SW480 (cell line): Measurements from ENCODE around the gene ZBTB16.

Source experiments
- DNase-seq: peaks from one replicate; pipeline ENCODE4 v3.0.0-alpha.2; 2016; ENCODE audit warnings: low spot score

The ZBTB16 gene

DNA sequence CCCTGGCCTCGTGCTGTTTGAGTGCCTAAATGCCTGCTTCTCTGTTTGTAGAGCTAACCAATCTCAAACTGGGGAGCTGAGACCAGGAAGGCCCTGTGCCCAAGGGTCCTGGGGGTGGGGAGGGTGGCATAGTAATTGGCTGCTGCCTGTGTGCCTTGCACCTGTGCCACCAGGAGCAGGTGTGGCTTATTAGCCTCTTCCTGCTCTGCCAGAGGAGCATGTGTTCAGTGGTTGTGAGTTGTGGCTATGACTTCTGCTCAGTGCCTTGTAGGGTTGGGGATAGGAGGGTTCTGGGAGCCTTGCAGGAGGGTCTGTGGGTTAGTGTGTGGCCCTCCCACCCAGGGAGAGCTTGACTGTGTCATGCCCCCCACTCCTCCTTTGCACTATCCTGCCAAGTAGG lies 109.2 kb downstream of the ZBTB16 start:
- DNase-seq: no peak

DNA sequence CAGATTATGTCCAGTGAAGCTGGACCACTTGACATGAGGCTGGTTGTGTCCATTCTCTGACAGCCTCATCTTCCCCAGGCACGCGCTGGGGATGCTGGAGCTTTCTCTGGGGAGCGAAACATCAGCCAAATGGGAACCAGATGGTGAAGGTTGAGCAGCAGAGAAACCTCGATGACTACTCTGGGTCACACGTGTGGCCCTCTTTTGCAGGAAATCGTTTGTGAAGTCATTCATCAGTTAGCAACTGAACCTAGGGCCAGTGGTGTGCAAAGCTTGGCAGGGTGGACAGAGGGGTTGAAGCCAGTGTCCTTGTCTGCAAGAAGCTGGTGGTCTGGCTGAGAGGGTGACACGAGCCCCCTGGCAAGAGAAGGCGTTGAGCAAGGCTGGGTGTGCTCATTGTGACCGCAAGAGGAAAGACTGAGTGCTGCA lies 109.8 kb downstream of the ZBTB16 start:
- no peak for DNase-seq

DNA sequence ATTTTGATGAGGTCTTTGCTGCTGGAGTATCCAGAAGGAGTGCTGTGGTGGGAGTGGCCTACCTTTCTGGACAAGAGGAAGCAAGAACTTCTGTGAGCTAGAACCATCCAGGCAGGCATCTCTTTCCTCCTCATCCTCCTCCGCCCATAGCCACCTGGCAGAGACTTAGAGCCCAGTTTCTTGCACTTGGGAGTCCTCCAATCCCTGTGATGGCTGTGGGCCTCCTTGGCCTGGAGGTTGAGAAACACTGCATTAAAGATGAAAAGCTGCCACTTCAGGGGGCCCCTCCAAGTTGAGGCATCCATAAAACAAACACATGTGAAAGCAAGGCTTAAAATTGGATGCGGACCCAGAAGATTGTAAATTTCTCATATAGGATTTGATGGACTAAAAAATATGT lies 110.3 kb downstream of the ZBTB16 start:
- DNase-seq: no peak

DNA sequence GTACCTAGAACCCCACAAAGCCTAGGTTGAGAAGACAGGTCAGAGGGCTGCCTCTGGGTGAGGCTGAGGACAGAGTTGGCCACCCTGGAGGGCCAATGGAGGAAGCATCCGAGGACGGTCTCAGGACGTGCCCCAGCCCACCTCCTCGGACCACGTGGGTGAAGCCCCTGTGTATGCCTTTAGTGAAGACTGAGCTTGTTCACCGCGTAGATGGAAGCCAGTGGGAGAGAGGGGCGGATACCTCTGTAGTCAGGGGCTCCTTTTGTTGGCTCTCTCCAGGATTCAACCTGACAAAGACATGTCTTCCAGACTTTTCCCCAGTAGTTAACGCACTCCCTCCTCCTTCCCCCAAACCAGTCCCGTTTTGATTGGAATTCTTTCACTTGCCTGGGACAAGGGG lies 110.7 kb downstream of the ZBTB16 start:
- no peak for DNase-seq

DNA sequence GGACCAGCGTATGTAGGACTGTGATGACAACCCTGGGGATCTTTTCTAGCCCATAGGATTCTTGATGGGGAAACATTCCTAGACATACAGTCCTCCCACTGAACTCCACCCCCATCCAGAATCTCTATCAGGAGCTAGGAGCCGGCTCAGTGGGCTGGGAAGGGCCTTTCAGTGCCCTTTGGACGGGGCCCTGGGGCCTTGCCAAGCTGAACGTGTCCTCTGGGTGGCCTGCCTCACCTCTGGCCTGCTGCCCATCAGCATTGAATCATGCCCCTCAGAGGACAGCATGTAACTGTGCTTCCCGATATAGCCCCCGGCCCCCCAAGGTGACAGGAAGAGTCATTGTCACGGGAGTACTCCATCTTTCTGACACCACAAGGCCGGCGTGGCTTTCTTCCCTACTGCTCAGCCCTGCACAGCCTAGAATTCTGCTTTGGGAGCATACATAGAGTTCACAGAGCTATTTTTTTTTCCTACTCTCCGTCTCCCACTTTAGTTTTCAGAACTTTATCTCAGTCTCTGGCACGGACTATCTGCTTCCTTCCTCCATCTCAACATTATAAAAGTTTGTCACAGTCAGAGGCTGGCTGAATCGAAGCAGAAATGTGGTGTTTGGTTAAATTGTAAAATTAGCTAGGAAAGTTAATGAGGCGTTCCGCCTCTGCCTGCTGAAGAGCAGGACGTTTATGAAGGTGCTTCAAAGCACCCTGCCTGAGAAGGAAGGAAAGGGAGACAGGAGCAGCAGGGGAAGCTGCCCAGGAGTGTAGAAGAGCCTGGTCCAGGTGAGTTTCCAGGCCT lies 111.9 kb downstream of the ZBTB16 start:
- DNase-seq: no peak

DNA sequence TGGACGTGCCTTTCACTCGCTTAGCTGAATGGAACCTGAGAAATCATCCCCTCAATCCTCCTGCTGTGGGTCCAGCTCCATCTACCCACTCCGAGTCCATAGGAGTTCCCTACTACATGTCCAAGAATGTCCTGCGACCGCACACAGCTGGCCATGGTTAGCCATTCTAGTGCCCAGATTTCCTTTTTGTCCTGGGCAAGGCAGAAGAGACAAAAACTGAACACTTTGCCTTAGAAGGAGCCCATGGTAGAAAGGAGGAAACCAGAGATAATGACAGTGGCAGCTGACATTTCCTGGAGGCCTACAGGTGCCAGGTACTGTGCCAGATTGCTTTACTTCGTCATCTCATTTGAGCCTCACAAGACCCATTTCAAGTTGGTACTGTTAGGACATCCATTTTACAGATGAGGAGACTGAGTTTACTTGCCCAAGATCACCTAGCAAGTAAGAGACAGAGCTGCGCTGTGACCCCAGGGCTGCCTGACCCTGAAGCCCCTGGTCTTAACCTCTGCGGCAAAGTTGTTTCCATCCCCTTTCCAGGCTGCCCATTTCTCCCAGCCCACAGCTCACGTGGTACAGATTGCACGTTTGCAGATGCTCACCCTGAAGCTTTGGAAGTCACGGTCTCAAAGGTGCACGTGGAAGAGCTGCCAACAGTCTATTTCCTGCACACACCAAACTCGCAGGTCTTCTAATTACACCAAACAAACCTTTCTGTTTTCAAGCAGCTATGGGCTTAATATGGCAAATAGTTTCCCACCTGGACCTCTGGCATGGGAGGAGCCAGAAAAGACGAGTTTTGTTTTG lies 112.7 kb downstream of the ZBTB16 start:
- no peak for DNase-seq

DNA sequence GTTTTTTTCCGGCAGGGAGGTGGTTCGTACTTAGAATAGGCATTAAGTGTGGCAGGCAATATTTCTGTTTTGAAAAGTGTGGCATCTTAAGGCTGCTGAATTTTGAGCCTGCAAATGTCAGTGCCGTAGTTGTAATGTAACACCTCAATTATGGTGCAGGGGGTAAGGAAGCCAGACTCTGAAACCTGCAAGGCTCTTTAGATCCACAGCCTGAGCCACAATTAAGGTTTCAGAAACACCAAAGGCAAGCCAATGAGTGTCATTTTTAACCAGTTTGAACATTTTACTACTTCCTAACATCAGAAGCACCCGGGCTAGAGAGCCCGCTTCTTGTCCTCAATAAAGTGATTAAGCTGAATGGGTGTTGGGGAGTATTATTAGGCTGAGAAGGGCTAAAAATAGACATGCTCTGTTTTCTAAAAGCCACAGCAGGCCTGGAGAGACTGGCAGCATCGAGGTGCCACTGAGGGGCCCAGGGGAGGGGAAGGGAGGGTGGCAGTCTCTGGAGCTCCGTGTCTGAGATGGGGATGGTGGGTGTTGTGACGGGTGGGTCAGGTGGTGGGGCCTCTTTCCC lies 113.4 kb downstream of the ZBTB16 start:
- DNase-seq: no peak

DNA sequence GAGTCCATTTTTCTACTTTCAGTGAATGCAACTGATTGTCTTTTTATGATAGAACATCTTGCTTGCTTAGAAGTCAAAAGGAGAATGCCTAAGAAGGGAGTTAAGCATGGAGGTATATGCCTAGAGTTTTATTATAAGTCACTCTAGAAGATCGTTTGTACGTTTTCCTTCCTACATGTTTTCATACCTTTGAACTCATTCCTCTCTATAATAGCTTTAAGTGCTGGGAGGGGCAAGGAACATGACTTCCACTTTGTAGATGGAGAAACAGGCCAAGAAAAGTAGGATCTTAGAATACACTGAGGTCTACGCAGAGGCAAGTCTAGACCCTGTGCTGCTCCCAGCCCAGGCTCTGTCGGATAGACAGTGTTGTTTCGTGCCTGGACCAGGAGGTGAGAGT lies 114.3 kb downstream of the ZBTB16 start:
- no peak for DNase-seq

DNA sequence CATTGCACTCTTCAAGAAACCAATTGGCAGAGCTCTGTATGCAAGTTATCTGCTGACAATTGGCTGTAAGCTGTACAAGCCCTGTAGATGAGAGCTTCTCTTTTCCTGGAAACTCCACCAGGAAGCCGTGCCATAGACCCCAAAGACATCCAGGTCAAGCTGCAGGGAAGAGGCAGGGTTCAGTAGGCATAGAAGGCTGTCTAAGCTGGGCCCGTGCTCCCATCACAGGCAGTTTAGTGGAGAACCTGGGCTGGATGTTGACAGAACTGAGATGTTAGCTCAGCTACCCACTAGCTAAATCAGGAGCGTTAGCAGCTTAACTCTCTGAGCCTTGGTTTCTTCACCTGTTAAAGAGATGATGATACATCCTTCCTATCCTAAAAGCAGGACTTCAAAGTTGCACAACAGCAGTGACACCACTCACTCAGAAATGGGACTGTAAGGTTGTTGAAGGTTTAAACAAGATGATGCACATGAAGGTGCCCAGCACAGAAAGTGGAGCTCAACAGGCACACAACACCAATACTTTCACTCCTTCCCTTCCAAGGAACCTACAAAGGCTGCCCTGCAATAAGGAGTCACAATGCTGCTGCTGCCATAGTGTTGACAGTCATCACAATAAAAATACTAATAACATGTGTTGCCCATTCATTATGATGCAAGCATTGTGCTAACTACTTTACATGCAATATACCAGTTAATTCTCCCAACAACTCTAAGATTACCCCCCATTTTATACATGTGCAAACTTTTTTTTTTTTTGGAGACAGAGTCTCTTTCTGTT lies 115.4 kb downstream of the ZBTB16 start:
- no peak for DNase-seq

DNA sequence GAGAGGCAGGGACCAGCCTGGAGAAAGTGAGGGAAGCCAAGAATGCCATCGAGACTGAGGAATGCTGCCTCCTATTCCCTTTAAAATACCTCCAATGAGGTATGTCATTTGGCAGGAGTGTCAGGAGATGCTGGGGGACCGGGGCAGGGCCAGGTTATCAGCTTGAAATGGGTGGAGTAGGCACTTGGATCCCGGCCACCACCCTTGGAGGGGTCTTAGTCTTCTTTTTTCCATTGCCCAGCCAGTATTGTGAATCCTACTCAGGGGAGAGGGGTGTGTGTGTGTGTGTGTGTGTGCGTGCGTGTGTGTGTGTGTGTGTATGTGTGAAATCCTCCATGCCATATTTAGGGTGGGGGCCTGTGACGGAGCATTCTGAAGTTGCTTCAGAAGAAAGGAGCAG lies 116.2 kb downstream of the ZBTB16 start:
- no peak for DNase-seq

DNA sequence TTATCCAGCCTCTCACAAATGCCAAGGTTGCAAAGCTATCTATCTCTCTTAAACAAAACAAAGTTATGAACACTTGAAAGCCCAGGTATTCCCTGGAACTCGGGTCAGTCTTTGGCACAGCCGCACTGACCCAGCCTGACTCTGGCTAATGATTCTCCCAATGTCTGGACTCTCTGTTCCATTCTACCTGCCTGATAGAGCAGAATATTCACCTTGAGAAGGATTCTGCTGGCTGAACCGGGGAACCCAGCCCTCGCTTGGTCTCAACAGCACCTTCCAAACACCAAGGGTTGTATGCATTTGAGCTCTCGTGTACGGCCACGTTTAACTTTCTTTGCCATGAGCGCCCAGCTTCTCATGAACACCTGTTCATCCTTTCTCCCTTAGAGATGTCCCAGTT lies 116.8 kb downstream of the ZBTB16 start:
- no peak for DNase-seq

DNA sequence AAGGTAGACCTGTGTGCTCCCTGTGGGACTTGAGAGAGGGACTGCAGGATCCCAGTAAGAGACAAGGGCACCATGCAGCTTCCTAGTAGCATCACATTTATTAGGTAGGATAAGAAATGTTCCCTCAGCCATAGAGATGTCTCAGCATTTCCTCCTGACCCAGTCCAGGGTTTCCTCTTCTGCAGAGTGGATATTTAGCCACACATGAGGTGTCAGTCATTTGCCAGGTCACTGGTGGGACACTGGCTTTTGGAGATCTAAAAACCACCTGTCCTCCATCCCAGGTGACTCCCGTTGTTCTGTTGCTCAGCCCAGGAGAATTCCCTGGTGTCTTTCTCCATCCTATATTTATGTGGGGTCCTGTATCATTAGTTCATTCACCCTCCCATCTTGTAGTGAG lies 119.1 kb downstream of the ZBTB16 start:
- DNase-seq: no peak

DNA sequence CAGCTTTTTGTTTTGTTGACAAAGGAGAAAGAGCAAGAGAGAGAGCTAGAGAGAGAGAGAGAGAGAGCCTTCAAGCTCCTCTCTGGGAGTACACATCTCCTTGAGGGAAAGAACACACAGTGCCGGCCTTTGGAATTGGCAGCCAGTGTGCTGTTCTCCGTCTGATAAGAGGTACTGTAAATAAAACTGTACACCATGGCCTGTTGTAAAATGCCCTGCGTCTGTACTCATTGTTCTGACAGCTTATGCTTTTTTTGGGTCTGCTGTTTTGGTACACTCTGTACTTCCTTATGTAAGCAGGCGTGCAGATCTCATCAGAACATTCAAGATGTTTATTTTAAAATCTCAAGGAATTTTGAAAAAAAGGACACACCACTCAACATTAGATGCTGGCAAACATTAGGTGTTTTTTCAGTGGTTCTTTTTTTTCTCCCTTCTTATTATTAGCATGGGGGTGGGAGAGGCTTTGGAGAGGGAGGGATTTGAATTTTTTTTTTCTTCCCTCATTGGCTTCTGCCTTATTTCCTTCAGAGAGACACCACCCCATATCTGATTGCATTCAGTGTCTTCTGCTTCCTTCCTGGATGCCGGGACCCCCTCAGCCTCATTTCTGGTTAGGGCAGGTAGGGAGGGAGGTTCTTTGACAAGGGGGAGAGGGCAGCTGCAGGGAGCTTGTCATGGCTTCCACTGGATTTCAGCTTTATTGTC lies 119.9 kb downstream of the ZBTB16 start:
- no peak for DNase-seq

DNA sequence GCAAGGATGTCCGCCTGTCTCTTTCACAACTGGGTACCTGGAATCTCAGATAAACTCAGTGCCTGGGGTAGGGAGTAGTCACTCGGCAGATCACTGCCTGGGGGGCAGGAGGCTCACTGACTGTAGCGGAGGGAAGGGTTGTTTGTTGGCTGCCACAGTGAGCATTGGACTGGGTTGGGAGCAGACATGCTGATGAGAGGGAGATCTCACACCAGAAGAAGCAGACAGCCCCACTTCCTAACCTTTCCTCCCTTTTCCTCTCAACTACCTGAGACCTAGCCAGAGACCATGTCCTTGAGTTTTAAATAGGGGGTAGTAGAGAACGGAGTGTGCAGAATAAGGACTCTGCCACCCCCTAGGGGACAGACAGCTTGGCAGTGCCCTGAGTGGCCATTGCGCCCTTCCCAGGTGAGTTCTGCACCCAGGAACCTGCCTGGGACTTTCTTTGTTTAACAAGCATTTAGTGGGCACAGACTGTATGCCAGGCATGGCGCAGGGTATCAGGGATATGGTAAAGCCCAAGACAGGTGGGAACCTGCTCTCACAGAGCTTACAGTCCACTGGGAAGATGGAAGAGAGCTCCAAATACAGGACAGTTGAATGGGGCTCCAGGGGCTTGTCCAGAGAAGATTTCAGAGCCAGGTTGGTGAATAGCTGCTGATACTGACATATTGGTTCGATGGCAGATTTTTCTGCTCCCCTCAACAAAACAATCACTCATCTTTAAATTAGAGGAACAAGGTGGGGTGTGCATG lies 121.0 kb downstream of the ZBTB16 start:
- peak; percentile 58 for DNase-seq

DNA sequence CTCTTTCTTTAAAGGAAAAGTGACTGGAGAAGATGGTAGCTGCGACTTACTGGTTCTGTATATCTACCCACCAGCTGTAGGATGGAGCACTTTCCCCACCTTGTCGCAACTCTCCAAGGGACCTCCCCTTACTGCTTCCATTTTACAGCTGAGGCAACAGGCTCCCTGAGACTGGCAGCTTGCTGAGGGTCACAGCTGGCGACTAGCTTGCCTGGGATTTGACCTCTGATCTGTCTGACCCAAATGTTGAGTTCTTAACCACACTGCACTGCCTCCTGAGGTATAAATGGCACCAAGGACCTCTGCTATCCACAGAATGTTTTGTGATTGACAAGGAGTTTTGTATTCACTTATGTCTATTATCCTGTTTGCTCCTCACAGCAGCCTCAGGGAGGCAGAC lies 121.7 kb downstream of the ZBTB16 start:
- DNase-seq: no peak

DNA sequence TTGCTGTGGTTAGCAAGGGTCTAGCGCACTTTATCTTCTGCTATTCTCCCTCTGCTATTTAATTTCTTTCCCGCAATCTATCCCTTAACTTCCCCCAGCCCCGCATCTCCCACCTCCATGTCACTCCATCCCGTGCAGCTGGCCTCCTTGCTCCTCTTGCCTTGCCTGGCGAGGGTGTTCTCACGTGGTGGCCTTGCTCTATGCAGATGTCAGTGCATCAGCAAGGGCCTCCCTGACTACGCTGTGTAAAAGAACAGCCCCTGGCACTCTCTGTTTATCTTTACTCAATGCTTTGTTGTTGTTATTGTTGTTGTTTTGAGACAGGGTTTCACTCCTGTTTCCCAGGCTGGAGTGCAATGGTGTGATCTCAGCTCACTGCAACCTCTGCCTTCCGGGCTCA lies 122.2 kb downstream of the ZBTB16 start:
- DNase-seq: no peak

DNA sequence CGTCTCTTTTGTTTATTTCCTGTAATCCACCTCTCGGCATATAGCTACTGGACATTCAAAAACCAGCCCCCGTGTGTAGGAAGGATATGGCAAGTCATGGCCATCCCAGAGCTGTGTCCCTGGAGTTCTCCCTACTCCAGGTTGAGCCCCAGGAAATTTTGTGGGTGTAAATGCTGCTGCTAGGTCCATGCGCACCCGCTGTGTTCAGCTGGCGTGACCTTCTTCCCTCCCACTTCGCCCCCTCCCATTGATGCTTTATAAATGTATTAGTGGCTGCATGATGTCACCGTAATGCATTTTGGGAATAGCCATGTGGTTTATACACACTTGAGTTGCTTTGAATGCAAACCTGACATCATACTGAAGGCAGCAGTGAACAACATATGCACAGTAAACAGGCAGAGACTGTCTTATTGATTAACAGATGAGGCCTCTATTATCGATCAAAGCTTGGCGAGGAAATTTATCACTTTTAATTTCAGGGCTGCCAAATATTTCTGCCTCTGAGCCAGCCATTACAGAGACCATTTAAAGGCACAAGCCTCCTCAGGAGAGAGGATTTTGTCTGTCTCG lies 123.0 kb downstream of the ZBTB16 start:
- DNase-seq: no peak

DNA sequence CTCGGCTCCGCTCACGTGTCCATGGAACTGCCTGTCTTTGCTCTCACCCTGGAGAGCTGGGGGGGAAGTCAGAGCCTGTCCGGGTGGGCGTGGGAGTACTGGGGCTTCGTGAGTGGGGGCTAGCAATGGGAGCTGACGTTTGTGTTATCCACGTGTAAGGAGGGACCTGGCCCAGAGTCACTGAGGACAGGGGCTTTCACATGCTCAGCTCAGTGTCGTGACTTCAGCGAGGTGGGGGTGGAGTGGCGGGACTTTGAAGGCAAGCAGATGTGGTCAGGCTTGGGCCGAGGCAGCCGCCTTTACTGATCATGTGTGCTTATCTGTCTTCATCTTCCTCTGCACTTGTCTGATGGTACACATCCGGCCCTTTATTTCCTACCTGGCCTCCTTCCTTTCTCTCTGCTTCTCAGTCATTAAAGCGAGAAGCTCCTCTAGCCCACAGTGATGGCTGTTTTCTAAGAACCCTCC lies 123.6 kb downstream of the ZBTB16 start:
- no peak for DNase-seq

DNA sequence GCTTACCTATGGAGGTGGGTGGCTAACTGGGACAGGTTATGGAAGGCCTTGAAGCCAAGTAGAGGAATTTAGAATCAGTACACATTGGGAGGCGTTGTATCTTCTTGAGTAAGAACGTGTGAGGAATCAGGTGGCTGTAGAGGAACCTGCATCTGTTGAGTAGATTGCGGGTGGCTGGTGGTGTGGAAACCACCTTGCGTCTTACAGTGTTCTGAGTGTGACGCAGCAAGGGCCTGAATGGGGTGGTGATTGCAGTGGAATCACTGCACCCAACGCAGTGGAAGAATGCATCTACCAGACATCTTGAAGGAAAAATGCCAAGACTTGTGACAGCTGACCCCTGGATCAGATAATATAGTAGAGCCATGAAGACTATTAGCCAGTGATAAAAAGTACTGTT lies 125.9 kb downstream of the ZBTB16 start:
- DNase-seq: no peak

DNA sequence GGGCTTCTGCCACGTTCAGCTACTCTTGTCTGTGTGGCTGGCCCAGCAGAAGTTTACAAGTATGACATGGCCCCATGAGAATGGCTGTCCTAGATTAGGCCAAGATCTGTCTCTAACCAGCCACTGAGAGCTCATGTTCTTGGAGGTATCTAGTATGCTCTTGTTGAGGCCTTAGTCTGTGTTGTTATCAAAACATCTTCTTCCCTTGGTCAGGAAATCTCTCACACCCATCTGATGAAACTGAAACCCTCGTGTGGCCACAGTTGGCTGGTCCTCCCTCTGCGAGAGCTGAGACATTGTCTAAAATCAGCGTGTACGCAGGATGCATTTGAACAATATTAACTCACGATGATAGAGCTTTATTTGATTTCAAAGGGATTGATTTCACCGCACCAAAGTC lies 127.7 kb downstream of the ZBTB16 start:
- no peak for DNase-seq
